ENCODE results near the gene ARHGEF37.

DNA sequence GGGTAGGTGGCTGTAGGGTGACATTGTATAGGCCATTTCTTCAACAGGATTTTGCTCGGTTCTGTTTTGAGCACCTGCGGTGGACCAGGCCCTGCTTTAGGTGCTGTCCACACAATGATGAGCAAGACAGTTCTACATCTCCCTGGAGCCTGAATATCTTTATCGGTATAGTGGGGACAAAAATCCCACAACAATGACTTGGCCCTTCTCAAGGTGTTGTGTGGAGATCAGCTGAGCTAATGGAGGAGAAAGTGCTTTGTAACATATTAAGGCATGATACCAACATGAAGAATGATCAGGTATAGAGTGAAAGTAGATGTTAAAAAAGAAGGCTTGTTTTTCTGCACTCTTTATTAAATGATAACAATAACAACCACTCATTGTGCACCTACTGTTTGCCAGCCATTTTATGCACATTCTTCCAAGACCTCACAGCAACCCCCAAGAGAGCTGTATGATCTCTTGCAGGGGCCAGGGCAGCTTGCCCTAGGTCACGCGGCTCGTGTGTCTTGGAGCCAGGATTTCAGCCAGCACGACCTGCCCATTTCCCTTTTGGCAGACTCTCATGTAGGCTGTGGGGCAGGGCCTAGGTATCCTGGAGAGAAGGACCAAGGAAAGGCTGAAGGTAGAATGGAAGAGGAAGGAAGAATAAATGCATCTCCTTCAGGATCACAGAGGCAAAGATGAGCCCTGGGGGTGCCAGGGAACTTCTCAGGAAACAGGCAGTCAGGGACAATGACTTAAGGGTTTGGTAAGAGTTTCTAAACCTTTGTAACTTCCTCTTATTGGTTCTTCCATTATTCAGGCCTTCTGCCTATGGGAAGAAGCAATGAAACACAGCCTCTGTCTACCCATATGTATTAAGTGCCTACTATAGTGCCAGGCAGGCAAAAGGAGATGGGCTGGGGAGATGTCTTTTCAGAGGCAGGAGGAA is 98.8 kb downstream of the ARHGEF37 start:
- TF ChIP-seq, protein P1, sequence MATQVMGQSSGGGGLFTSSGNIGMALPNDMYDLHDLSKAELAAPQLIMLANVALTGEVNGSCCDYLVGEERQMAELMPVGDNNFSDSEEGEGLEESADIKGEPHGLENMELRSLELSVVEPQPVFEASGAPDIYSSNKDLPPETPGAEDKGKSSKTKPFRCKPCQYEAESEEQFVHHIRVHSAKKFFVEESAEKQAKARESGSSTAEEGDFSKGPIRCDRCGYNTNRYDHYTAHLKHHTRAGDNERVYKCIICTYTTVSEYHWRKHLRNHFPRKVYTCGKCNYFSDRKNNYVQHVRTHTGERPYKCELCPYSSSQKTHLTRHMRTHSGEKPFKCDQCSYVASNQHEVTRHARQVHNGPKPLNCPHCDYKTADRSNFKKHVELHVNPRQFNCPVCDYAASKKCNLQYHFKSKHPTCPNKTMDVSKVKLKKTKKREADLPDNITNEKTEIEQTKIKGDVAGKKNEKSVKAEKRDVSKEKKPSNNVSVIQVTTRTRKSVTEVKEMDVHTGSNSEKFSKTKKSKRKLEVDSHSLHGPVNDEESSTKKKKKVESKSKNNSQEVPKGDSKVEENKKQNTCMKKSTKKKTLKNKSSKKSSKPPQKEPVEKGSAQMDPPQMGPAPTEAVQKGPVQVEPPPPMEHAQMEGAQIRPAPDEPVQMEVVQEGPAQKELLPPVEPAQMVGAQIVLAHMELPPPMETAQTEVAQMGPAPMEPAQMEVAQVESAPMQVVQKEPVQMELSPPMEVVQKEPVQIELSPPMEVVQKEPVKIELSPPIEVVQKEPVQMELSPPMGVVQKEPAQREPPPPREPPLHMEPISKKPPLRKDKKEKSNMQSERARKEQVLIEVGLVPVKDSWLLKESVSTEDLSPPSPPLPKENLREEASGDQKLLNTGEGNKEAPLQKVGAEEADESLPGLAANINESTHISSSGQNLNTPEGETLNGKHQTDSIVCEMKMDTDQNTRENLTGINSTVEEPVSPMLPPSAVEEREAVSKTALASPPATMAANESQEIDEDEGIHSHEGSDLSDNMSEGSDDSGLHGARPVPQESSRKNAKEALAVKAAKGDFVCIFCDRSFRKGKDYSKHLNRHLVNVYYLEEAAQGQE (IDR thresholded peaks at IDR 0.05; ENCODE audit: low read depth), result no peak
- TF ChIP-seq CEBPB (IDR thresholded peaks at IDR 0.05) (no peak), EP300 (IDR thresholded peaks at IDR 0.05; ENCODE audit: borderline replicate concordance) (no peak), FOXM1 (IDR thresholded peaks at IDR 0.05; ENCODE audit: borderline replicate concordance, low read depth) (no peak), EGR1 (IDR thresholded peaks at IDR 0.05) (no peak), TCF12 (IDR thresholded peaks at IDR 0.05; ENCODE audit: low read depth) (no peak), CREB1 (IDR thresholded peaks at IDR 0.05; ENCODE audit: low read depth) (no peak)
- TF ChIP-seq, protein P2, sequence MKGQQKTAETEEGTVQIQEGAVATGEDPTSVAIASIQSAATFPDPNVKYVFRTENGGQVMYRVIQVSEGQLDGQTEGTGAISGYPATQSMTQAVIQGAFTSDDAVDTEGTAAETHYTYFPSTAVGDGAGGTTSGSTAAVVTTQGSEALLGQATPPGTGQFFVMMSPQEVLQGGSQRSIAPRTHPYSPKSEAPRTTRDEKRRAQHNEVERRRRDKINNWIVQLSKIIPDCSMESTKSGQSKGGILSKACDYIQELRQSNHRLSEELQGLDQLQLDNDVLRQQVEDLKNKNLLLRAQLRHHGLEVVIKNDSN (IDR thresholded peaks at IDR 0.05), result peak; percentile 51

Data from Ishikawa (cell line).